Thoracic aorta (tissue), 2 donors: ENCODE results near the gene C1QL1. TPM values are rescaled to one million over a fixed set of nuclear protein-coding genes. Genes with fewer than 3 reads are reported as not detected.

Source experiments
- ATAC-seq: fragments of 150-250 bp; one replicate; pipeline ENCODE4 v1.8.0; 2017; ENCODE audit warnings: low read depth; ENCODE audit not compliant: insufficient number of reproducible peaks, low FRiP score
- DNase-seq: peaks from one replicate; pipeline ENCODE4 v3.0.0-alpha.2; 2020; ENCODE audit warnings: low spot score
- H3K27ac ChIP-seq, 2 donors: fragments of 200-600 bp; sonication (generic); 1 replicate in 1 of 2; 2 replicates in 1 of 2; pipeline ENCODE4 v1.5.1; 2016; ENCODE audit warnings: mild to moderate bottlenecking in 2 of 2, moderate library complexity in 2 of 2
- H3K27me3 ChIP-seq: fragments of 200-600 bp; sonication (generic); replicated peaks from 2 replicates; pipeline ENCODE4 v1.6.0; 2016; ENCODE audit warnings: mild to moderate bottlenecking; ENCODE audit not compliant: insufficient read depth
- H3K36me3 ChIP-seq: fragments of 200-600 bp; sonication (generic); one replicate; pipeline ENCODE4 v1.5.1; 2016
- H3K4me1 ChIP-seq, 2 donors: fragments of 200-600 bp; sonication (generic); 1 replicate in 1 of 2; 2 replicates in 1 of 2; pipeline versions ENCODE4 v1.5.1 to v1.6.0; 2016; ENCODE audit warnings: low read depth in 2 of 2, mild to moderate bottlenecking in 1 of 2; ENCODE audit not compliant: control insufficient read depth in 1 of 2
- H3K4me3 ChIP-seq: fragments of 200-600 bp; sonication (generic); 2 replicates; pipeline ENCODE4 v1.5.1; 2016; ENCODE audit warnings: mild to moderate bottlenecking
- H3K9me3 ChIP-seq: fragments of 200-600 bp; sonication (generic); 2 replicates; pipeline ENCODE4 v1.5.1; 2016
- CTCF ChIP-seq: fragments of 200-600 bp; sonication (generic); IDR thresholded peaks from one replicate; pipeline ENCODE4 v1.5.1; 2019; ENCODE audit warnings: antibody characterized with exemption
- total RNA-seq, 2 donors: library from RNA; depleted of rRNA; stranded (reverse); fragments of >200 nt; gene quantifications; one replicate each; pipeline versions ENCODE4 v1.1.0 to v1.2.3, GENCODE V29; 2016

C1QL1 gene
- total RNA-seq, 2 donors from 2014 or later, result 0.68 TPM; not detected in 1

- no peak for TF ChIP-seq CTCF
- H3K4me1 ChIP-seq, result peaks cover 13 to 42% of the 10 kb centered on the region in 2 donors
- ATAC-seq, result no peak
- no peak for DNase-seq
- H3K27ac ChIP-seq, result no peak overlapping the region
- H3K36me3 ChIP-seq, result no peaks in the 10 kb centered on the region
- no peaks in the 10 kb centered on the region for H3K9me3 ChIP-seq
- H3K4me3 ChIP-seq, result no peak overlapping the region
- no peaks in the 10 kb centered on the region for H3K27me3 ChIP-seq
Observed at GRCh38 chr17:44914148-44914547, 54.0 kb downstream of the C1QL1 start.

GRCh38 chr17:44913676-44914075 is 54.4 kb downstream of the C1QL1 start:
- Histone ChIP-seq H3K36me3 (no peaks in the 10 kb centered on the region), H3K4me1 (peaks cover 13 to 42% of the 10 kb centered on the region in 2 donors)

GRCh38 chr17:44912763-44913544 is 55.1 kb downstream of the C1QL1 start:
- Histone ChIP-seq H3K4me3 (no peak overlapping the region), H3K9me3 (no peaks in the 10 kb centered on the region), H3K36me3 (no peaks in the 10 kb centered on the region), H3K27ac (no peak overlapping the region), H3K4me1 (peaks cover 13 to 42% of the 10 kb centered on the region in 2 donors), H3K27me3 (no peaks in the 10 kb centered on the region)
- ATAC-seq (no peak), DNase-seq (no peak)
- no peak for TF ChIP-seq CTCF

More at GRCh38 chr17:44913676-44914075, 54.4 kb downstream of the C1QL1 start:
- TF ChIP-seq CTCF, result no peak
- DNase-seq, result no peak
- no peak overlapping the region for H3K27ac ChIP-seq
- H3K9me3 ChIP-seq, result no peaks in the 10 kb centered on the region
- no peak overlapping the region for H3K4me3 ChIP-seq
- no peak for ATAC-seq
- H3K27me3 ChIP-seq, result no peaks in the 10 kb centered on the region

GRCh38 chr17:44911133-44912001 is 56.7 kb downstream of the C1QL1 start:
- H3K27ac ChIP-seq, result no peak overlapping the region
- H3K36me3 ChIP-seq, result no peaks in the 10 kb centered on the region
- peak overlapping the region; percentile 55 for H3K4me3 ChIP-seq
- ATAC-seq (no peak), DNase-seq (no peak)
- no peaks in the 10 kb centered on the region for H3K27me3 ChIP-seq
- peak; percentile 39 for TF ChIP-seq CTCF
- H3K4me1 ChIP-seq, result peaks cover under 1 to 29% of the 10 kb centered on the region in 2 donors
- no peaks in the 10 kb centered on the region for H3K9me3 ChIP-seq
